Prostate gland (tissue), 2 donors: Measurements from ENCODE around the gene ZNF488.

Source experiments
- POLR2A ChIP-seq: fragments of 450-650 bp; IDR thresholded peaks from one replicate; pipeline ENCODE4 v1.6.1; 2016; ENCODE audit warnings: antibody characterized with exemption, mild to moderate bottlenecking
- POLR2AphosphoS5 ChIP-seq: sonication (generic); formaldehyde crosslinking; IDR thresholded peaks from one replicate; pipeline ENCODE4 v1.6.1; 2017; ENCODE audit warnings: antibody characterized with exemption
- TF ChIP-seq, protein P1 (sequence below), 4 experiments: fragments of 200-600 bp in 2 of 4; fragments of 450-650 bp in 2 of 4; sonication (generic) in 2 of 4; IDR thresholded peaks; 1 replicate in 3 of 4; 2 replicates in 1 of 4; pipeline ENCODE4 v1.5.1; 2016 to 2019; ENCODE audit warnings: antibody characterized with exemption in 4 of 4, mild to moderate bottlenecking in 2 of 4, moderate library complexity in 2 of 4

DNA sequence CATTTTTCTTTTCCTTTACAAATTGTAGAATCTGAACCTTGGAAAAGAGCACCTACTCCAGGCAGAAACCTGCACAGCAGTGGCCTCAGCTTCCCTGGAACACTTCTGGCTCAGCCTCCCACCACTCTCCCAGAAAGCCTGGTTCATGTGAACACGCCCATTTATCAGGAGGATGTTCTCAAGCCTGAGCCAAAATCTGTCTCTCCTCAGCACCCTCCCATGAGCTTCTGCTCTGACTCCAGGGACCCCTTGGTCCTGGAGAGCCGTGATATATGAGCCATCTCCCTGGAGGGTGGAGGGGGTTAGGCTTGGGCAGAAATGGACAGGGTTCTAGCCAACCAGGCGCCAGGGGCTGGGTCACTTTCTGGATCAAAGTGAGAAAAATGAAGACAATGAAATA is 51.7 kb downstream of the ZNF488 start:
- TF ChIP-seq, protein P1, sequence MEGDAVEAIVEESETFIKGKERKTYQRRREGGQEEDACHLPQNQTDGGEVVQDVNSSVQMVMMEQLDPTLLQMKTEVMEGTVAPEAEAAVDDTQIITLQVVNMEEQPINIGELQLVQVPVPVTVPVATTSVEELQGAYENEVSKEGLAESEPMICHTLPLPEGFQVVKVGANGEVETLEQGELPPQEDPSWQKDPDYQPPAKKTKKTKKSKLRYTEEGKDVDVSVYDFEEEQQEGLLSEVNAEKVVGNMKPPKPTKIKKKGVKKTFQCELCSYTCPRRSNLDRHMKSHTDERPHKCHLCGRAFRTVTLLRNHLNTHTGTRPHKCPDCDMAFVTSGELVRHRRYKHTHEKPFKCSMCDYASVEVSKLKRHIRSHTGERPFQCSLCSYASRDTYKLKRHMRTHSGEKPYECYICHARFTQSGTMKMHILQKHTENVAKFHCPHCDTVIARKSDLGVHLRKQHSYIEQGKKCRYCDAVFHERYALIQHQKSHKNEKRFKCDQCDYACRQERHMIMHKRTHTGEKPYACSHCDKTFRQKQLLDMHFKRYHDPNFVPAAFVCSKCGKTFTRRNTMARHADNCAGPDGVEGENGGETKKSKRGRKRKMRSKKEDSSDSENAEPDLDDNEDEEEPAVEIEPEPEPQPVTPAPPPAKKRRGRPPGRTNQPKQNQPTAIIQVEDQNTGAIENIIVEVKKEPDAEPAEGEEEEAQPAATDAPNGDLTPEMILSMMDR (IDR thresholded peaks at IDR 0.05): no peak
- TF ChIP-seq POLR2AphosphoS5: no peak
- no peak for TF ChIP-seq POLR2A
